Measurements from ENCODE around the gene MYH11.

MYH11 gene

GRCh38 chr16:15870011-15870410 lies 13.2 kb upstream of the MYH11 start:
- no peak for TF ChIP-seq CTCF (IDR thresholded peaks at IDR 0.05; ENCODE audit: low read depth, low read length)
- no peak overlapping the region for H3K4me3 ChIP-seq (ENCODE audit: low read depth, low read length)
- in situ Hi-C loops (cut with HindIII; ENCODE audit: low sequenced_read_pairs): no loop called here
- no peak for DNase-seq (ENCODE audit: low read depth, low spot score)

DNA sequence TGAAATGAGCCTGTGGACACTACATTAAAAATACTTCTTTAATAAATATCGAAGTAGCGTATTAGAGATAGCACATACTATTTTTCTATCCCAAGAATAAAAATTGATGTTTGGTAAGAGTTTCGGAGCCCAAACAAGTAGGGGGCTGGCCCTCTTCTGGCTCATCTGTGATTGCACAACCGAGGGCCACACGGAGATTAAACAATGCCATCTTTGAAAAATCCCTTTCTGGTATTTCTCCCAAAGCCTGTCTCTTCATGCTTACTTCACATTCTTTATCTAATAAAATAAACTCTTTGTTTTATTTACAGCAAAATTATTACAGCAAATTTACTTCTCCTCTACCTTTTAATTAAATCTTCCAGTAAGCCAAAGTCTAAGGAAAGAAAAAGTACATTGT lies 9.6 kb upstream of the MYH11 start:
- H3K4me3 ChIP-seq (ENCODE audit: low read depth, low read length): no peak overlapping the region
- no peak for DNase-seq (ENCODE audit: low read depth, low spot score)
- in situ Hi-C loops (cut with HindIII; ENCODE audit: low sequenced_read_pairs): no loop called here
- no peak for TF ChIP-seq CTCF (IDR thresholded peaks at IDR 0.05; ENCODE audit: low read depth, low read length)

DNA sequence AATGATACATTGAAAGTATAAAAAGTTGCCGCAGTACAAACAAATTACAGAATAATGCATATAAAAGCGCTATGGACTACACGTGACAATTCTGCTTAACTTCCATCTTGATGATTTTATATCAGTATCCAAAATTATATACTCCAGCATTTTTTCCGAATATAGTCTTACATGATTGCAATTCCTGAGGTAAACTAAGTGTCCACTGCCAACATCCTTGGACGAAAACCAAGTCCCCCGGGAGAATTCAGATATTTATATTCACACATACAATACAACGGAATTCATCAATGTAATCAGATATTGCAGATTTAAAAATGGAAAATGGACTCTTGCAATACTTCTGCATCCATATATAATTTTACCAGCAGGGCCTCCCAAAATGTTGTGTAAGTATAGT lies 8.9 kb upstream of the MYH11 start:
- H3K4me3 ChIP-seq (ENCODE audit: low read depth, low read length): no peak overlapping the region
- DNase-seq (ENCODE audit: low read depth, low spot score): no peak
- in situ Hi-C loops (cut with HindIII; ENCODE audit: low sequenced_read_pairs): no loop called here
- TF ChIP-seq CTCF (IDR thresholded peaks at IDR 0.05; ENCODE audit: low read depth, low read length): no peak

- DNase-seq (ENCODE audit: low read depth, low spot score): no peak
- TF ChIP-seq CTCF (IDR thresholded peaks at IDR 0.05; ENCODE audit: low read depth, low read length): no peak
- H3K4me3 ChIP-seq (ENCODE audit: low read depth, low read length): no peak overlapping the region
- in situ Hi-C loops (cut with HindIII; ENCODE audit: low sequenced_read_pairs): no loop called here
Measured at GRCh38 chr16:15864939-15865338, 8.1 kb upstream of the MYH11 start.

DNA sequence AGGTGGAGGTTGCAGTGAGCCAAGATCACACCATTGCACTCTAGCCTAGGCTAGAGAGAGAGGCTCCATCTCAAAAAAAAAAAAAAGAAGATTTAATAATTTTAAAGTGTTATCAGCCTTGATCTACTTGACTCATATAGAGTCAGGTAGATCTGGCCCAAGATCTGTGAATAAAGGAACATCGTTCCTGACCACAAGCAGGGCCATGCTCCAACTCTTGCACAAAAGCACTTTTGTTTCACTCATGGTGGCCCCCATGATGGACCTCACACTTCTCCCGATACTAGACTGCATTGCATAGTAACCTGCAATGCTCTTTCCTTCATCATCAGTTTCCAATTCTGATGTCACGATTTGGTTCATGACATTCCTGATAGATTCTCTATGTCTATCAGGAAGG lies 5.2 kb upstream of the MYH11 start:
- in situ Hi-C loops (cut with HindIII; ENCODE audit: low sequenced_read_pairs): no loop called here
- no peak overlapping the region for H3K4me3 ChIP-seq (ENCODE audit: low read depth, low read length)
- no peak for DNase-seq (ENCODE audit: low read depth, low spot score)
- no peak for TF ChIP-seq CTCF (IDR thresholded peaks at IDR 0.05; ENCODE audit: low read depth, low read length)

GRCh38 chr16:15858921-15859668 lies 2.3 kb upstream of the MYH11 start:
- in situ Hi-C loops (cut with HindIII; ENCODE audit: low sequenced_read_pairs): no loop called here

More at GRCh38 chr16:15858921-15859668, 2.3 kb upstream of the MYH11 start:
- no peak for DNase-seq (ENCODE audit: low read depth, low spot score)
- H3K4me3 ChIP-seq (ENCODE audit: low read depth, low read length): no peak overlapping the region
- no peak for TF ChIP-seq CTCF (IDR thresholded peaks at IDR 0.05; ENCODE audit: low read depth, low read length)

Measured in astrocyte of the spinal cord (primary cell).